ENCODE results near the gene APAF1.
A peak's percentile ranks its signal among the peaks of the same experiment; 100 is the strongest.

APAF1 gene

GRCh38 chr12:98741556-98742265 is 96.6 kb downstream of the APAF1 start (continued):
- TF ChIP-seq PBX3 (CRISPR knock-in tag; IDR thresholded peaks at IDR 0.05) (no peak), ZSCAN4 (tag by site-specific recombination; IDR thresholded peaks at IDR 0.05) (no peak), ZNF549 (tag by site-specific recombination; IDR thresholded peaks at IDR 0.05) (no peak), ZNF26 (tag by site-specific recombination; IDR thresholded peaks at IDR 0.05) (no peak), ZNF221 (tag by site-specific recombination; IDR thresholded peaks at IDR 0.05; ENCODE audit: borderline replicate concordance) (no peak), ZNF473 (tag by site-specific recombination; IDR thresholded peaks at IDR 0.05) (no peak), TRIM28 (IDR thresholded peaks at IDR 0.05; ENCODE audit: borderline replicate concordance, low read length) (0 out of 2 replicates have a peak, but pooled peaks have one; percentile 36), ZNF148 (tag by site-specific recombination; IDR thresholded peaks at IDR 0.05; ENCODE audit: borderline replicate concordance) (no peak), OSR2 (tag by site-specific recombination; IDR thresholded peaks at IDR 0.05) (peak; percentile 66), HOXC10 (CRISPR knock-in tag; IDR thresholded peaks at IDR 0.05) (no peak), PRDM6 (tag by site-specific recombination; IDR thresholded peaks at IDR 0.05) (0 out of 2 replicates have a peak, but pooled peaks have one; percentile 23), ZFP37 (tag by site-specific recombination; IDR thresholded peaks at IDR 0.05) (no peak), ZNF157 (tag by site-specific recombination; IDR thresholded peaks at IDR 0.05) (no peak), ZNF521 (tag by site-specific recombination; IDR thresholded peaks at IDR 0.05) (no peak), CTCF (tag by site-specific recombination; IDR thresholded peaks at IDR 0.05) (no peak), BCL11A (tag by site-specific recombination; IDR thresholded peaks at IDR 0.05; ENCODE audit: low read depth) (no peak; the same call in 1 of the 2 replicates), TSHZ1 (tag by site-specific recombination; IDR thresholded peaks at IDR 0.05; ENCODE audit: borderline replicate concordance) (peak; percentile 60; the same call in 1 of the 2 replicates), ZNF292 (tag by site-specific recombination; IDR thresholded peaks at IDR 0.05; ENCODE audit: borderline replicate concordance, low read depth) (no peak), ZBTB49 (tag by site-specific recombination; IDR thresholded peaks at IDR 0.05; ENCODE audit: low read depth) (no peak), ZNF133 (tag by site-specific recombination; IDR thresholded peaks at IDR 0.05) (no peak), EGR2 (tag by site-specific recombination; IDR thresholded peaks at IDR 0.05; ENCODE audit: low read depth) (no peak), ZNF580 (tag by site-specific recombination; IDR thresholded peaks at IDR 0.05) (no peak)
